IMR-90 (cell line): ENCODE results near the gene SUGCT. TPM values are rescaled to one million over a fixed set of nuclear protein-coding genes. Genes with fewer than 3 reads are reported as not detected.

Source experiments
- ATAC-seq: fragments of 200-7000 bp; cut with Tn5 transposase; 2 replicates; pipeline ENCODE4 v1.9.1; 2020; ENCODE audit warnings: low read depth, mild to moderate bottlenecking, moderate library complexity
- BruUV-seq: library from RNA; stranded (reverse); fragments of 400-500 nt; replicated peaks from 2 replicates; lab custom pipeline; 2021; lab: Mats Ljungman, UMichigan
- CTCF ChIA-PET: fragments of 300-600 bp; formaldehyde crosslinking; extraction: SDS; loops from one replicate; lab custom pipeline; 2021; ENCODE audit warnings: antibody characterized with exemption; lab: Yijun Ruan, JAX
- POLR2A ChIA-PET: fragments of 300-600 bp; sonication (Branson Sonifier 250); formaldehyde crosslinking; loops from one replicate; lab custom pipeline; 2022; ENCODE audit warnings: antibody characterized with exemption; ENCODE audit not compliant: unreplicated experiment; lab: Charles Lee
- DNase-seq: peaks from one replicate; pipeline ENCODE4 v3.0.0; 2013
- H2AFZ ChIP-seq: replicated peaks from 2 replicates; pipeline ENCODE3; 2013; ENCODE audit warnings: low read length, mild to moderate bottlenecking; ENCODE audit not compliant: poor library complexity
- H2AK5ac ChIP-seq: 2 replicates; pipeline ENCODE4 v1.6.1; 2013; ENCODE audit warnings: low read depth, low read length, inconsistent platforms
- H2AK9ac ChIP-seq: replicated peaks from 2 replicates; pipeline ENCODE3; 2013; ENCODE audit warnings: mild to moderate bottlenecking, low read depth, low read length, moderate library complexity; ENCODE audit not compliant: poor library complexity
- H2BK120ac ChIP-seq: 2 replicates; pipeline ENCODE4 v1.6.1; 2013; ENCODE audit warnings: low read depth, low read length, inconsistent platforms
- H2BK15ac ChIP-seq: 3 replicates; pipeline ENCODE4 v1.6.1; 2013; ENCODE audit warnings: low read depth, low read length, inconsistent platforms
- H2BK20ac ChIP-seq: 2 replicates; pipeline ENCODE4 v1.6.1; 2013; ENCODE audit warnings: low read depth, mild to moderate bottlenecking, inconsistent platforms, low read length, moderate library complexity
- H2BK5ac ChIP-seq: 2 replicates; pipeline ENCODE4 v1.6.1; 2013; ENCODE audit warnings: mild to moderate bottlenecking, low read depth, low read length, inconsistent platforms; ENCODE audit not compliant: poor library complexity, severe bottlenecking
- H3K14ac ChIP-seq: replicated peaks from 2 replicates; pipeline ENCODE4 v1.6.1; 2013; ENCODE audit warnings: low read depth, low read length, inconsistent platforms
- H3K18ac ChIP-seq: 2 replicates; pipeline ENCODE4 v1.6.1; 2013; ENCODE audit warnings: low read depth, low read length, control low read depth
- H3K23ac ChIP-seq: 2 replicates; pipeline ENCODE4 v1.6.1; 2013; ENCODE audit warnings: low read depth, low read length, inconsistent platforms
- H3K27ac ChIP-seq: 2 replicates; pipeline ENCODE4 v1.5.1; 2013; ENCODE audit warnings: mild to moderate bottlenecking, control low read depth, low read length; ENCODE audit not compliant: insufficient read depth
- H3K27me3 ChIP-seq: 2 replicates; pipeline ENCODE4 v1.6.1; 2013; ENCODE audit warnings: low read length; ENCODE audit not compliant: control insufficient read depth, insufficient read depth
- H3K36me3 ChIP-seq: 2 replicates; pipeline ENCODE4 v1.6.1; 2013; ENCODE audit warnings: low read length, mixed read lengths; ENCODE audit not compliant: control insufficient read depth, insufficient read depth
- H3K4ac ChIP-seq: 2 replicates; pipeline ENCODE4 v1.6.1; 2013; ENCODE audit warnings: low read depth, low read length, inconsistent platforms
- H3K4me1 ChIP-seq: 2 replicates; pipeline ENCODE4 v1.6.1; 2013; ENCODE audit warnings: low read length, mixed read lengths; ENCODE audit not compliant: control insufficient read depth, insufficient read depth
- H3K4me2 ChIP-seq: 2 replicates; pipeline ENCODE4 v1.6.1; 2013; ENCODE audit warnings: low read depth, mild to moderate bottlenecking, control low read depth, low read length, moderate library complexity
- H3K4me3 ChIP-seq: 2 replicates; pipeline ENCODE4 v1.5.1; 2013; ENCODE audit warnings: low read depth, mild to moderate bottlenecking, control low read depth, low read length, moderate library complexity; ENCODE audit not compliant: insufficient read depth
- H3K56ac ChIP-seq: 2 replicates; pipeline ENCODE4 v1.6.1; 2013; ENCODE audit warnings: low read length, inconsistent platforms; ENCODE audit not compliant: insufficient read depth; ENCODE audit errors: extremely low read depth
- H3K79me1 ChIP-seq, 2 experiments: 2 replicates each; pipeline ENCODE4 v1.6.1; 2013; ENCODE audit warnings: low read length in 2 of 2, inconsistent platforms in 1 of 2, low read depth in 1 of 2
- H3K9ac ChIP-seq: 2 replicates; pipeline ENCODE4 v1.6.1; 2013; ENCODE audit warnings: low read depth, low read length, control low read depth
- H3K9me1 ChIP-seq: 2 replicates; pipeline ENCODE4 v1.6.1; 2013; ENCODE audit warnings: low read length, inconsistent platforms; ENCODE audit not compliant: insufficient read depth
- H3K9me3 ChIP-seq: 2 replicates; pipeline ENCODE4 v1.6.1; 2013; ENCODE audit warnings: low read length; ENCODE audit not compliant: control insufficient read depth, insufficient read depth
- H4K20me1 ChIP-seq: 2 replicates; pipeline ENCODE4 v1.6.1; 2013; ENCODE audit warnings: low read length, inconsistent platforms; ENCODE audit not compliant: insufficient read depth
- H4K5ac ChIP-seq: 2 replicates; pipeline ENCODE4 v1.6.1; 2013; ENCODE audit warnings: mild to moderate bottlenecking, low read depth, low read length, control low read depth
- H4K8ac ChIP-seq, 2 experiments: 2 replicates each; pipeline ENCODE4 v1.6.1; 2013; ENCODE audit warnings: low read depth in 2 of 2, low read length in 2 of 2, control low read depth in 1 of 2, inconsistent platforms in 1 of 2
- H4K91ac ChIP-seq: 2 replicates; pipeline ENCODE4 v1.6.1; 2013; ENCODE audit warnings: low read depth, low read length, inconsistent platforms; ENCODE audit not compliant: insufficient read depth
- BHLHE40 ChIP-seq: fragments of 150-350 bp; IDR thresholded peaks from 2 replicates; pipeline ENCODE4 v1.6.1; 2016; ENCODE audit warnings: mild to moderate bottlenecking, low read depth, low read length
- CEBPB ChIP-seq: IDR thresholded peaks from 2 replicates; pipeline ENCODE4 v1.6.1; 2012; ENCODE audit warnings: low read depth, low read length, improper control_type of control experiment
- CHD1 ChIP-seq: IDR thresholded peaks from 2 replicates; pipeline ENCODE4 v1.6.1; 2012; ENCODE audit warnings: low read depth, low read length, improper control_type of control experiment
- FOS ChIP-seq: fragments of 150-350 bp; IDR thresholded peaks from 2 replicates; pipeline ENCODE4 v1.6.1; 2016; ENCODE audit warnings: low read depth, low read length
- MAFK ChIP-seq: IDR thresholded peaks from 2 replicates; pipeline ENCODE4 v1.6.1; 2012; ENCODE audit warnings: low read depth, low read length, improper control_type of control experiment
- MAZ ChIP-seq: IDR thresholded peaks from 2 replicates; pipeline ENCODE4 v1.6.1; 2012; ENCODE audit warnings: low read depth, mild to moderate bottlenecking, low read length, improper control_type of control experiment, moderate library complexity, borderline replicate concordance
- MXI1 ChIP-seq: IDR thresholded peaks from 2 replicates; pipeline ENCODE4 v1.6.1; 2012; ENCODE audit warnings: low read depth, mild to moderate bottlenecking, low read length, moderate library complexity, borderline replicate concordance
- NFE2L2 ChIP-seq: fragments of 150-350 bp; IDR thresholded peaks from 2 replicates; pipeline ENCODE4 v1.6.1; 2016; ENCODE audit warnings: low read depth, mild to moderate bottlenecking, low read length
- POLR2A ChIP-seq: IDR thresholded peaks from 2 replicates; pipeline ENCODE4 v1.6.1; 2012; ENCODE audit warnings: mild to moderate bottlenecking, low read depth, low read length
- RAD21 ChIP-seq: IDR thresholded peaks from 2 replicates; pipeline ENCODE4 v1.6.1; 2012; ENCODE audit warnings: low read length, improper control_type of control experiment
- RCOR1 ChIP-seq: IDR thresholded peaks from 2 replicates; pipeline ENCODE4 v1.6.1; 2012; ENCODE audit warnings: mild to moderate bottlenecking, low read length, improper control_type of control experiment; ENCODE audit not compliant: insufficient replicate concordance
- RFX5 ChIP-seq: IDR thresholded peaks from 2 replicates; pipeline ENCODE4 v1.8.0; 2012; ENCODE audit warnings: low read depth, mild to moderate bottlenecking, low read length, moderate library complexity
- SMC3 ChIP-seq: fragments of 150-350 bp; IDR thresholded peaks from 2 replicates; pipeline ENCODE4 v1.6.1; 2016; ENCODE audit warnings: low read depth, mild to moderate bottlenecking, antibody characterized with exemption, low read length, moderate library complexity
- USF2 ChIP-seq: fragments of 150-350 bp; IDR thresholded peaks from 2 replicates; pipeline ENCODE4 v1.6.1; 2017; ENCODE audit warnings: mild to moderate bottlenecking, antibody characterized with exemption, low read length, low read depth
- WGBS, 2 experiments: methylation state at CpG; one replicate each; pipeline versions ENCODE4 v1.1.5 to v1.1.7; 2013; ENCODE audit warnings: missing lambda C conversion rate in 2 of 2; ENCODE audit not compliant: insufficient read length in 1 of 2; ENCODE audit errors: extremely low coverage in 2 of 2; 5-methylcytosine and 5-hydroxymethylcytosine counted together
- dilution Hi-C: fragments of 300-500 bp; cut with HindIII; formaldehyde crosslinking; loops from one replicate; pipeline ENCODE4 v1.14.3; 2018; ENCODE audit warnings: low sequenced_read_pairs; ENCODE audit not compliant: unreplicated experiment
- in situ Hi-C: fragments of 300-500 bp; cut with MboI; formaldehyde crosslinking; loops from 3 replicates; pipeline ENCODE4 v1.14.3; 2019; ENCODE audit warnings: low sequenced_read_pairs, inconsistent platforms, mixed read lengths
- intact Hi-C: fragments of 100-400 bp; cut with micrococcal nuclease; formaldehyde crosslinking; loops from 2 replicates; pipeline ENCODE4 v1.10.0; 2022
- polyA plus RNA-seq, 3 experiments: library from polyadenylated mRNA; depleted of rRNA; stranded (reverse); fragments of >200 nt; gene quantifications; 2 replicates each; pipeline ENCODE4 v1.2.3, GENCODE V29; 2012; ENCODE audit warnings: low replicate concordance in 1 of 3
- total RNA-seq: library from RNA; depleted of rRNA; stranded (reverse); fragments of >200 nt; gene quantifications from 2 replicates; pipeline ENCODE4 v1.2.3, GENCODE V29; 2012
- TF ChIP-seq, protein P1 (sequence below): fragments of 150-350 bp; IDR thresholded peaks from 2 replicates; pipeline ENCODE4 v1.6.1; 2016; ENCODE audit warnings: low read depth, mild to moderate bottlenecking, low read length, moderate library complexity, borderline replicate concordance
- TF ChIP-seq, protein P2 (sequence below): conservative IDR thresholded peaks from 2 replicates; pipeline ENCODE4 v1.5.1; 2012; ENCODE audit warnings: mild to moderate bottlenecking, low read depth, low read length, improper control_type of control experiment

Gene SUGCT
- total and polyA plus RNA-seq, 2 of the 4 experiments (the other 2 are of a cell fraction) = 5.9 to 8.3 TPM

GRCh38 chr7:40122940-40123254, 11.9 kb upstream of the SUGCT start:
- Histone ChIP-seq H2AFZ (no peak overlapping the region), H3K4ac (no peak overlapping the region), H3K79me1 (peaks cover 4 to 48% of the 10 kb centered on the region in 2 experiments), H4K91ac (no peak overlapping the region), H4K5ac (no peak overlapping the region), H3K18ac (no peak overlapping the region), H3K4me3 (no peak overlapping the region), H3K9me3 (no peaks in the 10 kb centered on the region), H3K9ac (no peak overlapping the region), H3K23ac (no peak overlapping the region), H3K4me2 (no peak overlapping the region), H3K56ac (no peak overlapping the region), H2BK20ac (no peak overlapping the region), H3K14ac (no peak overlapping the region), H3K27me3 (no peaks in the 10 kb centered on the region), H2AK5ac (no peak overlapping the region), H3K36me3 (peaks cover 3% of the 10 kb centered on the region; the same call in 1 of the 2 replicates), H4K8ac (no peak overlapping the region), H3K4me1 (no peaks in the 10 kb centered on the region), H2BK120ac (no peak overlapping the region), H2BK5ac (no peak overlapping the region), H2BK15ac (no peak overlapping the region), H4K20me1 (peaks cover 3% of the 10 kb centered on the region; the same call in 1 of the 2 replicates), H3K27ac (no peak overlapping the region), H2AK9ac (no peak overlapping the region), H3K9me1 (peaks cover 7% of the 10 kb centered on the region)
- WGBS, 2 experiments = no CpG with 5 or more reads among the region's 2 CpGs
- POLR2A ChIA-PET = no interaction called here
- DNase-seq (no peak), ATAC-seq (no peak)
- dilution Hi-C loops (no loop called here), in situ Hi-C loops (no loop called here), intact Hi-C loops (no loop called here)
- no TSS peak for BruUV-seq
- TF ChIP-seq SMC3 (no peak), RCOR1 (no peak), BHLHE40 (no peak), NFE2L2 (no peak), FOS (no peak), MXI1 (no peak), POLR2A (no peak), MAZ (no peak), USF2 (no peak), CEBPB (no peak), CHD1 (no peak), RFX5 (no peak), RAD21 (no peak), MAFK (no peak)
- TF ChIP-seq, protein P1, sequence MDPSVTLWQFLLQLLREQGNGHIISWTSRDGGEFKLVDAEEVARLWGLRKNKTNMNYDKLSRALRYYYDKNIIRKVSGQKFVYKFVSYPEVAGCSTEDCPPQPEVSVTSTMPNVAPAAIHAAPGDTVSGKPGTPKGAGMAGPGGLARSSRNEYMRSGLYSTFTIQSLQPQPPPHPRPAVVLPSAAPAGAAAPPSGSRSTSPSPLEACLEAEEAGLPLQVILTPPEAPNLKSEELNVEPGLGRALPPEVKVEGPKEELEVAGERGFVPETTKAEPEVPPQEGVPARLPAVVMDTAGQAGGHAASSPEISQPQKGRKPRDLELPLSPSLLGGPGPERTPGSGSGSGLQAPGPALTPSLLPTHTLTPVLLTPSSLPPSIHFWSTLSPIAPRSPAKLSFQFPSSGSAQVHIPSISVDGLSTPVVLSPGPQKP = no peak
- TF ChIP-seq, protein P2, sequence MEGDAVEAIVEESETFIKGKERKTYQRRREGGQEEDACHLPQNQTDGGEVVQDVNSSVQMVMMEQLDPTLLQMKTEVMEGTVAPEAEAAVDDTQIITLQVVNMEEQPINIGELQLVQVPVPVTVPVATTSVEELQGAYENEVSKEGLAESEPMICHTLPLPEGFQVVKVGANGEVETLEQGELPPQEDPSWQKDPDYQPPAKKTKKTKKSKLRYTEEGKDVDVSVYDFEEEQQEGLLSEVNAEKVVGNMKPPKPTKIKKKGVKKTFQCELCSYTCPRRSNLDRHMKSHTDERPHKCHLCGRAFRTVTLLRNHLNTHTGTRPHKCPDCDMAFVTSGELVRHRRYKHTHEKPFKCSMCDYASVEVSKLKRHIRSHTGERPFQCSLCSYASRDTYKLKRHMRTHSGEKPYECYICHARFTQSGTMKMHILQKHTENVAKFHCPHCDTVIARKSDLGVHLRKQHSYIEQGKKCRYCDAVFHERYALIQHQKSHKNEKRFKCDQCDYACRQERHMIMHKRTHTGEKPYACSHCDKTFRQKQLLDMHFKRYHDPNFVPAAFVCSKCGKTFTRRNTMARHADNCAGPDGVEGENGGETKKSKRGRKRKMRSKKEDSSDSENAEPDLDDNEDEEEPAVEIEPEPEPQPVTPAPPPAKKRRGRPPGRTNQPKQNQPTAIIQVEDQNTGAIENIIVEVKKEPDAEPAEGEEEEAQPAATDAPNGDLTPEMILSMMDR = no peak
- CTCF ChIA-PET = no interaction called here
